Pons (tissue), 1 donor: Measurements from ENCODE around the gene SLBP.
A peak's percentile ranks its signal among the peaks of the same experiment; 100 is the strongest.

Source experiments
- DNase-seq: peaks from one replicate; pipeline ENCODE4 v3.0.0-alpha.2; 2016; ENCODE audit warnings: low spot score

The SLBP gene

DNA sequence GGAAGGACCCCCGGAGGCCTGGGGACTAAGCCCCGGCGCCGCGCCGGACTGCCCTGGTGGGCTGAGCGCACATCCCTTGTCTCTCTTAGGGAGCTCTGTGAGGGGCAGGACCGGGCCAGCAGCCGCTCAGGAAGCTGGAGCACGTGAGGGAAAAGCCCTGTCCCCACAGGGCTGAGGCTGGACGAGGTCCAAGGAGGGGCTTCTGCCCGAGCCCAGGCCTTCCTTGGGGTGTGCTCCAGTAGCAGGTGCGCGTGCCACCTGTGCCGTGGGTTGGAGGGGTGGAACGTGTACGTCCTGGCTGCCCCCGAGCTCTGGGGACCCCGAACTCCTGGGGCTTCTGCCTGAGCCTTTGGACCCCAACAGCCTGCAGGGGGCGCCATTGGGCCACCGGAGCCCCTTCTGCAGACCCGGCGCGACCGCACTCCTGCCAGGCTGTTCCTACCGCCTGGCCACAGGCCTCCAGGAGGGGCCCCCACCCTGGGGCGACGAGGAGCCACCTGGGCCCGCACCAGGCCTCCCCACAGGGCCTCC is 36.4 kb upstream of the SLBP start:
- no peak for DNase-seq

DNA sequence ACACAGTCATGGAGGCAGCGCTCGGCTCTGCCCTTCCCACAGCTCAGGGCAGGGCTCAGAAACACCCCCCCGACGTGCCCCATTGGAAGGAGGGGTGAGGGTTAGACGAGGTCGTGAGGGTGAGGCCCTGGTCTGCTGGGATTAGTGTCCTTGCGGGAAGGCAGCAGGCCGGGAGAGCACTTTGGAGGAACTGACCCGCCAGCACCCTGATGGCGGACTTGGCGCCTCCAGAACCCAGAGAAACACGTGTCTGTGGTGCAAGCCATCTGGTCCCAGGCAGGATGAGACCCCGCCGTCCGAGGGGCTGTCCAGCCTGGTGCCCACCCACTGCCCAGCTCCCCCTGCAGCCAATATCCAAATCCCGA is 35.5 kb upstream of the SLBP start:
- no peak for DNase-seq

DNA sequence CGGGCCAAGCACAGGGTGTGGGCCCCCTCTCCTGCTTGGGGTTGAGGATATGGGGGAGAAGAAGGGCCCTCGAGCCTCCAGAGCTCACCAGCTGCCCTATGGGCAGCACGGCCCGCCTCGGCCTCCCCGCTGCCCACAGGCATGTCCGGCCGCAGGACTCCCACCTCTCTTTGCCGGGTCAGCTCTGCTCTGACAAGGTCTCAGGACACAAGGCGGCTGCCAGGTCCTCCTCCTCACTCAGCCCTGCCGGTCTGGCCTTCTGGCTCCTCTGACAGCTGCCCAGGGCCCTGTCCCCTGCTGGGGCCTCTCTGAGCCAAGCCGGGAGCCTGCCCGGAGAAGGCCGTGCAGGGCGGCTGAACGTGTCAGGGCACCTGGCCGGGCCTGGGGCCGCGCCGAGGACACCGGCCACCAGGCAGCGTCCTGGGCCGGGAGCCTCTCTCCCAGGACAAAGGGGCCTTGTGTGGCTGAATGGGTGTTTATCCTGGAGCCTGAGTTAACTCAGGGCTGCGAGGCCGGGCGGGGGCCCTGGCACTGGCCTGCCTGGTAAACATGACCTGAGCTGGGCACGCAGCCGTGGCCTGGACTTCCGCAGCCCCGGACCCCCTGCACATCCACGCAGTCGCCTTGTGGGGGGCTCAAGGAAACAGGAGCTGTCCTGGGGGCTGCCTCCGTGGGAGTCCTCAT is 34.9 kb upstream of the SLBP start:
- DNase-seq: peak; percentile 72

DNA sequence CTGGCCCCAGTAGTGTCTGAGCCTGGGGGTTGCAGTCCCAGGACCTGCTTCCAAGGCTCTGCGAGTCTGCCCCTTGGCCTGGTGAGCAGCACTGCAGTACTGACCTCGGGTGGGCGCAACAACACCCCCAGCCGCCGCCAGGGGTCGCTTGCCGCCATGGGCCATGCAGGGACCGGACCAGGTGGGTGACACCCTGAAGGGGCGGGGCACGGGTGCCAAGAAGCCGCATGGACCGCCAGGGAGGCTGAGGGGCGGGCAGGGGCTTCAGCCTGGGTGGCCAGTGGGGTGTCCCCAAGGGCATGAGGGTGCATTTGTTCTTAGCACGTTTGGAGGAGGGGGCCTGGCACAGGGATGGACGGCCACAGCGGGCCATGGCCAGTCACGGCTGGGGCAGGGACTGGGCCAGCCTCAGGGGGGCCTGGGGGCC is 34.2 kb upstream of the SLBP start:
- no peak for DNase-seq

DNA sequence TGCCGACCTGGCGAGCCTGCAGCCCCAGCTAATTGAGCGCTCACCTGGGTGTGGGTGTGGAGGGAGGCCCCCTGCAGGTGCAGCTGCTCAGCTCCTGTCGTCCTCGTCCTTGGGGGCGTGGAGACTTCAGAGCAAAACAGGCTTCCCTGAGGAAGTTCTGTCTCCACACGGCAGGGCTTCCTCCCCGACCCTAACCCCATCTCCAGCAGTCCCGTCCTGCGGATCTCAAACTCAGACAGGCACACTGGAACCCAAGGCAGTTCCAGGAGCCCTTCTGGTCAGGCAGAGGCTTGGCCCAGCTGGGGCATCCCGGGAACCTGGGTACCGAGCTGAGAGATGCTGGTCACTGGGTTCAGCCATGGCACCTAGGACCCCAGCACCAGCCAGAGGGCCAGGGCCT is 33.6 kb upstream of the SLBP start:
- no peak for DNase-seq

DNA sequence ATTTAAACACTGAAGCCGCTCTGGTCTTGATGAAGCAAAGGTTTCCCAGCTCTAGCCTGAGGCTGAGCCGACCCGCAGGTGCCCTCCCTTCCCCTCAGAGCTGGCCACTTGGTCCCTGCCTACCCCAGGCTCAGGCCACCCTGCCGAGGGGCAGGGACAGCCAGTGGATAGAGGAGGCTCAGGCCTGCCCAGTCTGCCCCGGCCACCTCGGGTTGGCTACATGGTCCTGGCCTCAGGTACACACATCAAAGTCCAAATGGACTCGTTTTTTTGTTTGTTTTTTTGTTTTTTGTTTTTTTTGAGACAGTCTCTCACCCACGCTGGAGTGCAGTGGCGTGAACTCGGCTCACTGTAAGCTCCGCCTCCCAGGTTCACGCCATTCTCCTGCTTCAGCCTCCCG is 33.0 kb upstream of the SLBP start:
- no peak for DNase-seq

DNA sequence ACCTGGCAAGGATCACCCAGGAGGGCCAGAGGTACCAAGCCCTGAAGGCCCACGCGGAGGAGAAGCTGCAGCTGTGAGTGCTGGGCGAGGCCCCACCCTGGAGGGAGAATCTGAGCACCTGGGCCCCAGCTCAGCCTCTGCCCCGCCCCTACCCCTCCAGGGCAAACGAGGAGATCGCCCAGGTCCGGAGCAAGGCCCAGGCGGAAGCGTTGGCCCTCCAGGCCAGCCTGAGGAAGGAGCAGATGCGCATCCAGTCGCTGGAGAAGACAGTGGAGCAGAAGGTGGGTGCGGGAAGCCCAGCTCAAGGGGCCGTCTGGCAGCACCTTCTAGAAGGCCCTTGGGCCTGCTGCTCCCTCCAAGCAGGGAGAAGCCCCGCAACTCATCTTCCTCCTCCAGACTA is 32.4 kb upstream of the SLBP start:
- no peak for DNase-seq

DNA sequence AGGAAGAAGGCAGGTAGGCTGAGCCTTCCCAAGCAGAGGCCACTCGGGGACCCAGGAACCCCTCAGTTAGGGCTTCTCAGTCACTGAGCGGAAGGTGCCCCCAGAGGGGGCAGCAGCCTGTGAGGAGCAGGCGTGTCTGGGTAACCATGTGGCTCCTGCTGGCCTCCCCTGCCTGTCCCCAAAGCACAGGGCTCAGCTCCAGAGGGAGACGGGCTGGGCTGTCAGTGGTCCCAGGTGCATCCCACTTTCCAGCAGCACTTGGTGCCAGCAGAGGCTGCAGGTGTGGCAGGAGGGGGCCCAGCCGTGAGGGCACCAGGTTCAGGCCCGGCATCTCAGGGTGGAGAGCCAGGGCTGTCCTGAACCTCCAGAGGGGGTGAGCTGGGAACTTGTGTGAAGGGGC is 31.9 kb upstream of the SLBP start:
- DNase-seq: no peak

DNA sequence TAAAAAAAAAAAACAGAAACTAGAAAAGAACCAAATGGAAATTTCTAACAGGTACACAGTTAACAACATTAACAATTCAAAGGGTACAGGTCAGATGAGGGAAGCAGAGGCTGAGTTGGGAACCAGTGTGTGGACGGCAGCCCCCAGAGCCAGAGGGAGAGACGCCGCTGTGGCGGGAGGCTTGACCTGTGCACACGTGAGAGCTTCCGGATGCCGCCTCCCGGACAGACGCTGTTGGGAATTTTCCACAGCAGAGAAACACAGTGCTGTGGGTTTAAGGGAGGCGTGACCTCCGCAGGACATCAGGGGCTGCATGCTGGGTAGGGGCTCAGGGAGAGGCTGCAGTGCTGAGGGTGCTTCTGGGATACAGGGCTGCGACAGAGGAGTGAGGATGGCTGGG is 31.4 kb upstream of the SLBP start:
- no peak for DNase-seq

DNA sequence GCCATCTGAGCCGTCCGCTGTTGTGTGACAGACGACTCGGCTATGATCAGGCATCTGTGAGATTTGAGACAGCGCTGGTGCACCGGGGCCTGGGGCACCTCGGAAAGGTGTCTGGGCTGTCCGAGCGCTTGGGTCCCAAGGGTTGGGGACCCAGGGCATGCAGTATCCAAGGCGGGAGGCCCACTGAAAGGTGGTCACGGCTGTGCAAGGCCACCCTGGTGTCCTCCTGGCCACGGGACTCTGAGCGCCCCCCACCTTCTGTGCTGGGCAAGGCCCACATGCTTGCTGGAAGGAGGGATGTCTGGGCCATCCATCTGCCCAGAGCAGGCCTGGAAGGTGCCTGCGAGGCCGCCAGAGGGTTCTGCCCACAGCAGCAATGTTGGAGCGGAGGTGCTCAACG is 29.1 kb upstream of the SLBP start:
- no peak for DNase-seq

DNA sequence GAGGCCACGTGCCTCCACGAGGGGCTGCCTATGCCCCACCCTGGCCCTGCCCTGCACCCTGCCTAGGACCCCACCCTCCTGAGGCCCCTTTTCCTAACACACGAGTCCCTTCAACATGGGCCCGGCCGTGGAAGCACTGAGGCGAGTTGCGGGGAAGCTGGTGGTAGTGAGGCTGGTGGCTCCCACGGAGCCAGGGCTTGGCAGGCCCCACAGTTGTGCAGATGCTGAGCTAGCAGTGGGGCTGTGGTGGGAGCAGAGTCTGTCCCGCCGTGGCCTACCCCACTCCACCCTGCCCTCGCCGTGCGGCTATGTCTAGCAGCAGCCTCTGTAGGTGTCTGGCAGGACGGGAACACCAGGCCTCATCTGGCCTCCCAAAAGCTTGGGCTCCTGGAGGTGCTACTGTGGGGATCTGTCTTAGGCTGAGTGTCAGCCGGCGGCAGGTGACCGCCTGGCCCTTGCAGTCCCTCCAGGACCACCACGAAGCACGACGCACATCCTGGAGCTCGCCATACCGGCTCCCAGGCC is 28.0 kb upstream of the SLBP start:
- DNase-seq: no peak

DNA sequence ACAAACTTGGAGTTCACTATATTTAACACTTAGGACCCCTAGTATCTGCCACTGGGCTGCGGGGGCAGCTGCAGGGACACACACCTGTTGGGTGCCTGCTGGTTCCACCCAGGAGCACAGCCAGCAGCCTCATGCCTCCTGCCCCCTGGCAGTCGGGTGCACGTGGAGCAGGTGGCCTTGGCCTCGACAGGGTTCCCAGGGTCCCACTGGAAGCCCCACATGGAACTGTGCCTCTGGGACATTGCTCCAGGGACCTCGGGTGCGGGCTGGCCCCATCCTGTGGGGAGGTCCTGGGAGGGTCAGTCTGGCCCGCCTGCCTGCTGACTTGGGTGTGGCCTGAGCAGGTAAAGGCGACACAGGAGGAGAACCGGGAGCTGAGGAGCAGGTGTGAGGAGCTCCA is 27.2 kb upstream of the SLBP start:
- no peak for DNase-seq

DNA sequence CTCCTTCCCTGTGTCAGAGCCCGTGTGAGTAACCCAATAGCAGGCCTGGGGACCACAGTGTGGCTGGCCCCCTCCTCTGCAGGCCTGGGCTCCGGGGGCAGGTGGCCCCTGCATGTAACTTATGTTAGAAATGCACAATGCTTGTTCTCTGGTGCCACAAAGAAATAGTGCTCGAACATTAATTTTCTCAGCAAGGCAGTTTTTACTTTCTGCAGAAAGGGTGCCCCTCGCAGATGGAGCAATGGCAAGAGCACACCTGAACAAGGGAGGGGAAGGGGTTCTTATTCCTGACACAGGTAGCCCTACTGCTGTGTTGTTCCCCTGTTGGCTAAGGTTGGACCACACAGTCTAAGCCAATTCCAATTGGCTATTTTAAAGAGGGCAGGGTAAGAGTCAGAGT is 26.3 kb upstream of the SLBP start:
- DNase-seq: no peak

DNA sequence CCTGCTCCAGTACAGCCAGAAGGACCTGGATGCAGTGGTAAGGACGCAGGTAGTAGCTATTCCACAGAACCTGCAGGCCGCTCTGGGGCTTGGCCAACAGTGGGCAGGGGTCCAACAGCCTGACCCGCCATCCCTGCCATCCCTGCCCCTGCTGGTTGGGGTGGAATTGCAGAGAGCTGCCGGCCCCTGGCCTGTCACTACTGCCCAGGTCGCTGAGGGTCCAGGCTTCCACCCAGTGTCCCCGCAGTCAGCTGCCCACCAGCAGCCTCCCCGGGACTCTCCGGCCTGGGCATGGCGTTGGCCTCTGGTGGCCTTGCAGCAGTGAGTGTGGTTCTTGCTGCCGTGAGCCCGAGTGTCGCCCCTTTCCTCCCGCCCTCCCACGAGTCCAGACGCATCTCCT is 25.5 kb upstream of the SLBP start:
- DNase-seq: no peak

DNA sequence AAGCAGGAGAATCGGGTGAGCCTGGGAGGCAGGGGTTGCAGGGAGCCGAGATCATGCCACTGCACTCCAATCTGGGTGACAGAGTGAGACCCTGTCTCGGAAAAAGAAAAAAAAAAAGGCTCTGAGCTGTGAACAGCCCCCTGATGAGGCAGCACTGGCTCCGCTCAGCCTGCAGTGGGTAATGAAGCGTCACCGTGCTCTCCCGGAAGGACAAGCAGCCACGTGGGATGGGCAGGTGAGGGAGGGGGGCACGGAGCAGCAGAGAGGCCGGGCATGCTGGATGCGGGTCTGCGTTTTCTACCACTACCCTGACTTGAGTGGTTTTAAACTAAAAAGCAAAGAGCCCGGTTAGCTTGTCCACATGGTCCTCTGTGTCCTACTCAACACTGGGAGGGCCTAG is 24.7 kb upstream of the SLBP start:
- DNase-seq: no peak

DNA sequence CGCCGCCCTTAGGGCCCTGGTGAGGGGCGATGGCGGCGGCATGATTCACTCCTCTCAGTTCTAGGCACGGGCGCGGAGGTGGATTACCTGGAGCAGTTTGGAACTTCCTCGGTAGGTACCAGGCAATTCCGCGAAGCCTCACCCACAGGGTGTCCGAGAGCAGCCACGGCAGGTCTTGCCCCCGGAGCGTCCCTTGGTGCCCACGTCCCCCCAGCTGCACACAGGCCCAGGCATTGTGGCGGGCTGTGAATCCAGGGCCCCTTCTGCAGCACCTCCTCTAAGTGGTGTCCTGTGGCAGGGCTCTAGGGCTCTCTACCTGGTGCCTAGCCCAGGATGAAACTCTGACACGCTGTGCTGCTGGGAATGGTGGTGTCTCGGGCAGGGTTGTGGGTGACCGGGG is 23.1 kb upstream of the SLBP start:
- DNase-seq: no peak

DNA sequence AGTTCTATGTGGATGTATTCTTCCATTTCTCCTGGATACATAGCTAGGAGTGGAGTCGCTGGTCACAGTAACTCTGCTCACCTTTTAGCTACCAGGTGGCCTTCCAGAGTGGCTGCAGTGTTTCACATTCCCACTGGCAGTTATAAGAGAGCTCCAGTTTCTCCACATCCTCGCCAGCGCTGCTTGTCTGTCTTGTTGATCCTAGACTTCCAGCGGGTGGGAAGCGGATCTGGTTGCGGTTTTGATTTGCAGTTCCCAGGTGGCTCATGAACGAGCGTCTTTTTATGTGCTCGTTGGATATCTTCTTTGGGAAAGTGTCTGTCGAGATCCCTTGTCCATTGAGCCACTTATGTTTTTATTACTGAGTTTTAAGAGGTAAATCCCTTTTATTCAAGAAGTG is 20.8 kb upstream of the SLBP start:
- DNase-seq: no peak

DNA sequence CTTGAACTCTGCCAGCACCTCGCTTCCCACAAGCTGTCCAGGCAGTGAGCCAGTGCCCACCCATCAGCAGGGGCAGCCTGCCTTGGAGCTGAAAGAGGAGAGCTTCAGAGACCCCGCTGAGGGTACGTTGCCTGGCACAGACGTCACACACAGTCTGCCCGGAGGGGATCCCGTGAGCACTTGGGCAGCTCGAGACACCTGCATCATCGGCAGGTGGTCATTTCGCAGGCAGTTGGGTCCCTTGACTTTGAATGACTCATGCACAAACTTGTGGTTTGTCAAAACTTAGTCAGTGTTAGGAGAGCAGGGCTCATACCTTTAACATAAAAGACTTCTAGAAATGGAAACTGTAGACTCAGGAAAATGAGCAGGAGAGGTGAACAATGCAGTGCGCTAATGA is 19.1 kb upstream of the SLBP start:
- DNase-seq: no peak

DNA sequence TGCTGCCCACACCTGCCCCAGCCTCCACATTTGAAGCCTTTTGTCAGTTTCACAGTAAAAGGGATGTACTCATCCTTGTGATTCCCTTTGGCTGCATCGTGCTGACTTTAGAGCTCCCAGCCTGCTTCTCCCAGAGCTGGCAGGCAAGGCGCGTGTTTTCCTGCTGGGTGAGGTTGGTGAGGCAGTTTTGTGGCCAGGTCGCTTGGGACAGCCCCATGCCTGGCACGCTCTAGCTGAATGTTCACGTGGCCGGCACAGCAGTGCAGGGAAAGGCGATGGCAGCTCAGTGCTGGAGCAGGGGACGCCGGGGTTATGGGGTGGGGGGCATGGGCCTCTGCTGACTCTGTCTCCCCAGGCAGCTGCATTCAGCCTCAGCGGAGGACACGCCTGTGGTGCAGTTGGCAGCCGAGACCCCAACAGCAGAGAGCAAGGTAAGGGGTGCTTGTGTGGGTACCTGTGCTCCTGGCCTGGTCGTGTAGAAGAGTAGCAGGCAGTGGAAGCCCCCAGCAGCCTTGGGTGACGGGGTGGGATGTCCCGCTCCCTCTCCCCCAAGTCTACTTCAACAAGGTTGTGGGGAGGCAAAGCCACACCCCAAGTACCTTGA is 18.5 kb upstream of the SLBP start:
- DNase-seq: no peak

DNA sequence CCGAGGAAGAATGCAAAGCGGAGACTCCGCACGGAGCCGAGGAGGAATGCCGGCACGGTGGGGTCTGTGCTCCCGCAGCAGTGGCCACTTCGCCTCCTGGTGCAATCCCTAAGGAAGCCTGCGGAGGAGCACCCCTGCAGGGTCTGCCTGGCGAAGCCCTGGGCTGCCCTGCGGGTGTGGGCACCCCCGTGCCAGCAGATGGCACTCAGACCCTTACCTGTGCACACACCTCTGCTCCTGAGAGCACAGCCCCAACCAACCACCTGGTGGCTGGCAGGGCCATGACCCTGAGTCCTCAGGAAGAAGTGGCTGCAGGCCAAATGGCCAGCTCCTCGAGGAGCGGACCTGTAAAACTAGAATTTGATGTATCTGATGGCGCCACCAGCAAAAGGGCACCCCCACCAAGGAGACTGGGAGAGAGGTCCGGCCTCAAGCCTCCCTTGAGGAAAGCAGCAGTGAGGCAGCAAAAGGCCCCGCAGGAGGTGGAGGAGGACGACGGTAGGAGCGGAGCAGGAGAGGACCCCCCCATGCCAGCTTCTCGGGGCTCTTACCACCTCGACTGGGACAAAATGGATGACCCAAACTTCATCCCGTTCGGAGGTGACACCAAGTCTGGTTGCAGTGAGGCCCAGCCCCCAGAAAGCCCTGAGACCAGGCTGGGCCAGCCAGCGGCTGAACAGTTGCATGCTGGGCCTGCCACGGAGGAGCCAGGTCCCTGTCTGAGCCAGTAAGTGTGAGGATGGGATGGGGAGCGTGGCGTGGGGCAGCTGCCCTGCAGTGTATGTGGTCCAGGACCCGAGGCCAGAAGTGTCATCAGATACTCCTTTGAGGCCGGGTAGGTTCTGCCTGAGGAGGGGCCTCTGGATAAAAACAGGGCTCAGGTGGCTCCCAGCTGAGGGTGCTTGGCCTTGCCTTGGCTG is 16.2 kb upstream of the SLBP start:
- DNase-seq: no peak

DNA sequence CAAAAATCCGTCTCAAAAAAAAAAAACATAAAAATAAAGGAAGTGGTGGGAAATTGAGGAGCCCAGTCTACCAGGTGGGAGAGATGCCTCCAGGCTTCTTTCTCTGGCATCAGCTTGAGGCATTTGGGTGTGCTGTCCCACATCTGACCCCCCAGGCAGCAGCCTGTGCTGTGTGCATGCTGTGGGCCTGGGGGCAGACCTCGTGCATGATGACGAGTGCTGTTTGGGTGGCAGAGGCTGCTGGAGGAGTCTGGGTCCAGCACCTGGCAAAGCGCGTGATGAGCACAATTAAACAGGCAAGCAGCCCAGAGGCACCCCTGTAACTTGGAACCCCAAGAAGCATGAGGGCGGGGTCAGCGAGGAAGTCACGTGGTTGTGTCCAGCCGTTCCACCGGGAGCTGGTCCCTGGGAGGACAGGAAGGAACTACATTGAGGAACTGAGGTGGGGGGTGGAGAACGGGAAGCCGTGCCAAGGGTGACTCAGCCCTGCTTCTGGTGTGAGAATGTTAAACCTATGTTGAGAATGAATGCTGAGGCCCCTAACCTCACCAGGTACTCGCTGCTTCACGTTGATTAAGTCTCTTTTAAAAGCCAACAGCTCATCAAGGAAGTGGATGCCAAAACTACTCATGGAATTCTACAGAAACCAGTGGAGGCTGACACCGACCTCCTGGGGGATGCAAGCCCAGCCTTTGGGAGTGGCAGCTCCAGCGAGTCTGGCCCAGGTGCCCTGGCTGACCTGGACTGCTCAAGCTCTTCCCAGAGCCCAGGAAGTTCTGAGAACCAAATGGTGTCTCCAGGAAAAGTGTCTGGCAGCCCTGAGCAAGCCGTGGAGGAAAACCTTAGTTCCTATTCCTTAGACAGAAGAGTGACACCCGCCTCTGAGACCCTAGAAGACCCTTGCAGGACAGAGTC is 15.3 kb upstream of the SLBP start:
- no peak for DNase-seq
